Measurements from ENCODE around the gene MICALL2. TPM values are rescaled to one million over a fixed set of nuclear protein-coding genes. Genes with fewer than 3 reads are reported as not detected.

The MICALL2 gene
- total and polyA plus RNA-seq, 4 donors: 2.9 to 16.3 (median 7.6) TPM

GRCh38 chr7:1404460-1404809, 54.8 kb downstream of the MICALL2 start:
- no peak overlapping the region for H3K9ac ChIP-seq (ENCODE audit: low read depth in 1 of 2, low read length in 2 of 2)
- WGBS: 39% methylated on average over 4 of the region's 4 CpGs
- peaks cover 9 to 15% (median 12%) of the 10 kb centered on the region in 4 donors for H3K9me3 ChIP-seq (ENCODE audit: control insufficient read depth in 4 of 4, low read length in 3 of 4)
- no peak overlapping the region for H3K4me3 ChIP-seq (ENCODE audit: low read depth in 1 of 3, low read length in 3 of 3)
- no peak overlapping the region for H3K27ac ChIP-seq (ENCODE audit: low read depth in 1 of 2, low read length in 2 of 2)
- no peak for DNase-seq (ENCODE audit: low spot score)
- H3K4me1 ChIP-seq (ENCODE audit: control insufficient read depth in 4 of 4, insufficient read depth in 4 of 4, low read length in 3 of 4): no peaks in the 10 kb centered on the region
- H3K36me3 ChIP-seq (ENCODE audit: control insufficient read depth in 4 of 4, insufficient read depth in 3 of 4, low read depth in 1 of 4, low read length in 3 of 4): no peaks in the 10 kb centered on the region
- peaks cover 0 to 12% (median 6%) of the 10 kb centered on the region in 4 donors for H3K27me3 ChIP-seq (ENCODE audit: control insufficient read depth in 4 of 4, insufficient read depth in 4 of 4, low read length in 3 of 4)
- TF ChIP-seq HNF4A (conservative IDR thresholded peaks at IDR 0.05) (no peak), RXRA (IDR thresholded peaks at IDR 0.05) (no peak), NR2F2 (IDR thresholded peaks at IDR 0.05) (no peak), CTCF (IDR thresholded peaks at IDR 0.05; ENCODE audit: low read depth, low read length, missing input control) (no peak)

- Histone ChIP-seq H3K27ac (ENCODE audit: low read depth in 1 of 2, low read length in 2 of 2) (no peak overlapping the region), H3K27me3 (ENCODE audit: control insufficient read depth in 4 of 4, insufficient read depth in 4 of 4, low read length in 3 of 4) (peaks cover 0 to 12% (median 6%) of the 10 kb centered on the region in 4 donors), H3K36me3 (ENCODE audit: control insufficient read depth in 4 of 4, insufficient read depth in 3 of 4, low read depth in 1 of 4, low read length in 3 of 4) (no peaks in the 10 kb centered on the region), H3K9ac (ENCODE audit: low read depth in 1 of 2, low read length in 2 of 2) (no peak overlapping the region), H3K9me3 (ENCODE audit: control insufficient read depth in 4 of 4, low read length in 3 of 4) (peaks cover 9 to 15% (median 12%) of the 10 kb centered on the region in 4 donors), H3K4me1 (ENCODE audit: control insufficient read depth in 4 of 4, insufficient read depth in 4 of 4, low read length in 3 of 4) (no peaks in the 10 kb centered on the region), H3K4me3 (ENCODE audit: low read depth in 1 of 3, low read length in 3 of 3) (no peak overlapping the region)
- 21% methylated on average over 41 of the region's 41 CpGs for WGBS
- no peak for DNase-seq (ENCODE audit: low spot score)
- no peak for TF ChIP-seq FOXA1 (IDR thresholded peaks at IDR 0.05)
- no peak for TF ChIP-seq CTCF (IDR thresholded peaks at IDR 0.05; ENCODE audit: low read depth, low read length, missing input control)
- TF ChIP-seq ATF3 (IDR thresholded peaks at IDR 0.05): no peak
- TF ChIP-seq SP1 (IDR thresholded peaks at IDR 0.05): no peak
- TF ChIP-seq JUND (IDR thresholded peaks at IDR 0.05): no peak
- no peak for TF ChIP-seq ZBTB33 (IDR thresholded peaks at IDR 0.05)
- TF ChIP-seq MAX (IDR thresholded peaks at IDR 0.05): no peak
- TF ChIP-seq REST (IDR thresholded peaks at IDR 0.05): no peak
- TF ChIP-seq FOXA2 (IDR thresholded peaks at IDR 0.05): no peak
- no peak for TF ChIP-seq RXRA (IDR thresholded peaks at IDR 0.05)
- TF ChIP-seq YY1 (IDR thresholded peaks at IDR 0.05): no peak
- TF ChIP-seq NR2F2 (IDR thresholded peaks at IDR 0.05): no peak
- no peak for TF ChIP-seq TAF1 (conservative IDR thresholded peaks at IDR 0.05)
- TF ChIP-seq HNF4G (IDR thresholded peaks at IDR 0.05): no peak
- no peak for TF ChIP-seq GABPA (IDR thresholded peaks at IDR 0.05 in 1 of 2, conservative IDR thresholded peaks at IDR 0.05 in 1 of 2)
- no peak for TF ChIP-seq HNF4A (conservative IDR thresholded peaks at IDR 0.05)
- TF ChIP-seq RAD21 (IDR thresholded peaks at IDR 0.05): no peak
- TF ChIP-seq EGR1 (IDR thresholded peaks at IDR 0.05; ENCODE audit: low read depth in 2 of 2): no peak
Measured at GRCh38 chr7:1403638-1404459, 55.4 kb downstream of the MICALL2 start.

Measured in liver (tissue), 9 donors.